ENCODE data around the gene GPER1.

GPER1 gene

DNA sequence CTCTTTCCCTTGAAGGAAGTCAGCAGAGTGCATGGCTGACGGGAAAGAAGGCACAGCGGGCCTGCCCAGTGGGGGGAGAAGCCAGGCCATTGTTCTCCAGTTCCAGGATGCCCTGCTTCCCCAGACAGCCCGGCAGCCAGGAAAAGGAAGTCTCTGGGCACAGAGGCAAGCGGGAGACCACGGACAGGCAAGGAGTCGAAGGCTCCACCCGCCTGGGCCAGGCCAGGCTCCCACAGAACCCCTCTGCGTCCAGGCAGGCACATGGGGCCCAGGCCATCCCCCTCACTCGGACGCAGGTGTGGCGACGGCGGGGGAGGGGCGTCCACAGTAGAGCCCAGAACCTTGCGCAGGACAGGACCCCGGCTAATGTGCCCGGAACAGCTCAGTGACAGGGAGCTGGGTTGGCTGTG is 34.9 kb upstream of the GPER1 start:
- TF ChIP-seq MYC (IDR thresholded peaks at IDR 0.05; ENCODE audit: low read depth, low read length) (no peak), POLR2A (IDR thresholded peaks at IDR 0.05; ENCODE audit: extremely low read depth, insufficient read length) (no peak)
- TF ChIP-seq, protein P1, sequence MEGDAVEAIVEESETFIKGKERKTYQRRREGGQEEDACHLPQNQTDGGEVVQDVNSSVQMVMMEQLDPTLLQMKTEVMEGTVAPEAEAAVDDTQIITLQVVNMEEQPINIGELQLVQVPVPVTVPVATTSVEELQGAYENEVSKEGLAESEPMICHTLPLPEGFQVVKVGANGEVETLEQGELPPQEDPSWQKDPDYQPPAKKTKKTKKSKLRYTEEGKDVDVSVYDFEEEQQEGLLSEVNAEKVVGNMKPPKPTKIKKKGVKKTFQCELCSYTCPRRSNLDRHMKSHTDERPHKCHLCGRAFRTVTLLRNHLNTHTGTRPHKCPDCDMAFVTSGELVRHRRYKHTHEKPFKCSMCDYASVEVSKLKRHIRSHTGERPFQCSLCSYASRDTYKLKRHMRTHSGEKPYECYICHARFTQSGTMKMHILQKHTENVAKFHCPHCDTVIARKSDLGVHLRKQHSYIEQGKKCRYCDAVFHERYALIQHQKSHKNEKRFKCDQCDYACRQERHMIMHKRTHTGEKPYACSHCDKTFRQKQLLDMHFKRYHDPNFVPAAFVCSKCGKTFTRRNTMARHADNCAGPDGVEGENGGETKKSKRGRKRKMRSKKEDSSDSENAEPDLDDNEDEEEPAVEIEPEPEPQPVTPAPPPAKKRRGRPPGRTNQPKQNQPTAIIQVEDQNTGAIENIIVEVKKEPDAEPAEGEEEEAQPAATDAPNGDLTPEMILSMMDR (IDR thresholded peaks at IDR 0.05; ENCODE audit: low read depth, low read length) = no peak
- TF ChIP-seq, protein P2, sequence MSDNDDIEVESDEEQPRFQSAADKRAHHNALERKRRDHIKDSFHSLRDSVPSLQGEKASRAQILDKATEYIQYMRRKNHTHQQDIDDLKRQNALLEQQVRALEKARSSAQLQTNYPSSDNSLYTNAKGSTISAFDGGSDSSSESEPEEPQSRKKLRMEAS (IDR thresholded peaks at IDR 0.05; ENCODE audit: low read depth, low read length) = no peak
- H3K4me3 ChIP-seq (ENCODE audit: low read depth, low read length) = no peak overlapping the region
- peak; percentile 41 for DNase-seq (ENCODE audit: low read depth)

DNA sequence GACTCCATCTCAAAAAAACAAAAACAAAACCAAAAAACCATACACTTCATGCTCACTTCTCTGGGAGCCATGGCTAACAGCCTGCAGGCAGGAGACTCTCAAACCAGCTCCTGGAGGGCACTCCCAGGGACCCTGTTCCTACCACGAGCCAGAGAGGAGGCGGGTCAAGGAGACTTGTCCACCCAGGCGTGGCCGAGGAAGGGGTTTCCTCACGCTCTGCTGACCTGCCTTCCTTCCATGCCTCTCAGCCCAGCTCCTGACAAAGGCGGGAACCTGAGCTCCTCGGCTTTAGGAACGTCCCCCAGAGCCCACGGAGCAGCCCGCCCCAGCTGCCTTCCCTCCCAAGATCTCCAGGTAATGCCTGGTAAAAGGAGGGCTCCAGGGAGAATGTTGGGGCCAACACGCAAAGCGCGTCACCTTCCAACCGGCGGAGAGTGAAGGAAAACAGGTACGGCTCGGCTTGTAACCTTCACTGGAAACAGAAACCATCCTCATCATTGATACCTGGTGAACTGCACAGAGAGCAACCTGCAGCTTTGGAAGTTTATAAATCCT is 34.0 kb upstream of the GPER1 start:
- no peak for DNase-seq (ENCODE audit: low read depth)
- H3K4me3 ChIP-seq (ENCODE audit: low read depth, low read length) = no peak overlapping the region
- TF ChIP-seq, protein P1 (IDR thresholded peaks at IDR 0.05; ENCODE audit: low read depth, low read length) = no peak
- TF ChIP-seq MYC (IDR thresholded peaks at IDR 0.05; ENCODE audit: low read depth, low read length) = no peak
- TF ChIP-seq, protein P2 (IDR thresholded peaks at IDR 0.05; ENCODE audit: low read depth, low read length) = no peak
- TF ChIP-seq POLR2A (IDR thresholded peaks at IDR 0.05; ENCODE audit: extremely low read depth, insufficient read length) = no peak

DNA sequence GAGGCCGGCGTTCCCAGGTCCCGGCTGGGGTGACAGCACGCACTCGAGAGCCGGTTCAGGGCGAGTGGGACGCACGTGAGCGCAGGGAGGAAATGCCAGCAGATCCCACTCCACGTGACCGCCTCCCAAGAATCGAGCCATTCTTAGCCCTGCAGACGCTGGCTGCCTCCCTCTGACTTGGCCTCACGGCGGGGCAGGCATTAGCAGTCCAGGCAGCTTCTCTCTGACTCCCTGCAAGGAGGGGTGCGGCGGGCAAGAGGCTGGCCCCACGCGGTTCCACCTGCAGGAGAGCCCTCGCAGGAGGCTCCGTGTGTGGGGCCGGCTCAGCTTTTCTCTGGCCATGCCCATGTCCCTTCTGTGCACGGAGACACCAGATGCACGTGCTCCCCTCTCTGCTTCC is 33.5 kb upstream of the GPER1 start:
- no peak overlapping the region for H3K4me3 ChIP-seq (ENCODE audit: low read depth, low read length)
- no peak for DNase-seq (ENCODE audit: low read depth)
- TF ChIP-seq POLR2A (IDR thresholded peaks at IDR 0.05; ENCODE audit: extremely low read depth, insufficient read length) (no peak), MYC (IDR thresholded peaks at IDR 0.05; ENCODE audit: low read depth, low read length) (no peak)
- TF ChIP-seq, protein P2 (IDR thresholded peaks at IDR 0.05; ENCODE audit: low read depth, low read length) = no peak
- TF ChIP-seq, protein P1 (IDR thresholded peaks at IDR 0.05; ENCODE audit: low read depth, low read length) = no peak

DNA sequence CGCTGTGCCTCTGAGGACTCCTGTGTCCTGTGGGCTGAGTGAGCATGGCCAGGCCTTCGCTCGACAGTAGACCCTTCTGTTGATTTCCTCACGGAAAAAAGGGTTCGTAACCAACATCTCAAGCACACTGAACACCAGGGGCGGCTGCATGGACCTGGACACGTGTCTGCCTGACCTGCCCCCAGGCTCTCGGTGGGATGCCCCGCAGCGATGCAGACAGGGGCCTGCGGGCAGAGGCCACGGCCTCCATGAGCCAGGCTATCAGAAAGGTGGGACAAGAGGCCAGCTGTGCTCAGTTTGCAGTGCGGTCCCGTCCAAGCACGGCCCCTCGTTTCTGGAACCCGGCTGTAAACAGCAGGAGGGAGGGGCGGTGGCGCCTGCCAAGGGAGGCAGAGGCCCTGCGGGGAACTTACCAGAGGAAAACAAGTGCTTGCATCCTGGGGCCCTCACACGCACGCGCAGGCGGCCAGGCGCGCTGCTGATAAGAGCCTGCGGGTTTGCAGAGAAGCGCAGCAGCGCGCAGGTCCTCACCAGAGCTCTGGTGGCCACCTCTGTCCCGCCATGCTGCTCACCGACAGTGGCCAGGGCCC is 33.0 kb upstream of the GPER1 start:
- peak; percentile 93 for DNase-seq (ENCODE audit: low read depth)
- TF ChIP-seq POLR2A (IDR thresholded peaks at IDR 0.05; ENCODE audit: extremely low read depth, insufficient read length) = no peak
- no peak for TF ChIP-seq MYC (IDR thresholded peaks at IDR 0.05; ENCODE audit: low read depth, low read length)
- TF ChIP-seq, protein P1 (IDR thresholded peaks at IDR 0.05; ENCODE audit: low read depth, low read length) = no peak
- TF ChIP-seq, protein P2 (IDR thresholded peaks at IDR 0.05; ENCODE audit: low read depth, low read length) = no peak
- H3K4me3 ChIP-seq (ENCODE audit: low read depth, low read length) = peak overlapping the region; percentile 11

DNA sequence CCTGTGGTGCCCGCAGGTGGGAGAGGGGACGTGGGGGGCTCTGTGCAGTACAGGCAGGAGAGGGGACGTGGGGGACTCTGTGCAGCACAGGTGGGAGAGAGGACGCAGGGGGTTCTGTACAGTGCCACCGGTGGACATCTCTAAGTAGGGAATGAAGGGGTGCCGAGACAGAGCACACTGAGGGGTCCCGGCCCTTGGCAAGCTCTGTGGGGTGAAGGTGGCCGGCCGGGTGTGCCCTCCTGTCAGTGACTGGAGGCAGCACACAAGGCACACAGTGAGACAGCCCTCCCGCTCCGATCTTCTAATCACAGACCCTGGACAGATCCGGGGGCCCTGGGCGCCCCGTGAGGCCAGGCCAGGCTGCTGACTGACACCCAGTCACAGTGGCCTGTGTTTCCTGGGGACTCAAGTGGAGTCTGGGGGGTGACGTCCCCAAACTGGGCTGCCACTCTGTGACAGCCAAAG is 32.4 kb upstream of the GPER1 start:
- no peak for DNase-seq (ENCODE audit: low read depth)
- no peak for TF ChIP-seq POLR2A (IDR thresholded peaks at IDR 0.05; ENCODE audit: extremely low read depth, insufficient read length)
- TF ChIP-seq, protein P1 (IDR thresholded peaks at IDR 0.05; ENCODE audit: low read depth, low read length) = no peak
- TF ChIP-seq MYC (IDR thresholded peaks at IDR 0.05; ENCODE audit: low read depth, low read length) = no peak
- TF ChIP-seq, protein P2 (IDR thresholded peaks at IDR 0.05; ENCODE audit: low read depth, low read length) = no peak
- H3K4me3 ChIP-seq (ENCODE audit: low read depth, low read length) = peak overlapping the region; percentile 11
